OCI-LY1 (cell line): ENCODE data around the gene NELFA.

Source experiments
- H2AFZ ChIP-seq: fragments of 200-600 bp; sonication (generic), shearing (Covaris generic); 2 replicates; pipeline ENCODE4 v1.6.0; 2014; ENCODE audit warnings: antibody characterized with exemption, mild to moderate bottlenecking, low read length
- H3F3A ChIP-seq: fragments of 200-600 bp; sonication (generic), shearing (Covaris generic); 2 replicates; pipeline ENCODE4 v1.6.0; 2014; ENCODE audit warnings: mild to moderate bottlenecking, antibody characterized with exemption, low read length, moderate library complexity; ENCODE audit not compliant: insufficient read depth
- H3K27ac ChIP-seq: fragments of 200-600 bp; sonication (generic); 2 replicates; pipeline ENCODE4 v1.5.1; 2014; ENCODE audit warnings: low read length, mixed run types, mild to moderate bottlenecking, low read depth; ENCODE audit not compliant: poor library complexity, severe bottlenecking
- H3K27me3 ChIP-seq: fragments of 200-600 bp; sonication (generic); 2 replicates; pipeline ENCODE4 v1.6.0; 2014; ENCODE audit warnings: antibody characterized with exemption, mild to moderate bottlenecking, low read length, moderate library complexity; ENCODE audit not compliant: insufficient read depth
- H3K36me3 ChIP-seq: fragments of 200-600 bp; sonication (generic); 2 replicates; pipeline ENCODE4 v1.6.1; 2014; ENCODE audit warnings: mild to moderate bottlenecking, antibody characterized with exemption, low read length, moderate library complexity, mixed read lengths; ENCODE audit not compliant: insufficient read depth
- H3K4me1 ChIP-seq: fragments of 200-600 bp; sonication (generic); 2 replicates; pipeline ENCODE4 v1.5.1; 2014; ENCODE audit warnings: mild to moderate bottlenecking, low read length, moderate library complexity; ENCODE audit not compliant: insufficient read depth, severe bottlenecking
- H3K4me2 ChIP-seq: fragments of 200-600 bp; sonication (generic), shearing (Covaris generic); 2 replicates; pipeline ENCODE4 v1.6.1; 2014; ENCODE audit warnings: low read length
- H3K4me3 ChIP-seq: fragments of 200-600 bp; sonication (generic); 2 replicates; pipeline ENCODE4 v1.5.1; 2014; ENCODE audit warnings: low read length, low read depth, mild to moderate bottlenecking, mixed read lengths; ENCODE audit not compliant: poor library complexity, severe bottlenecking
- H3K79me2 ChIP-seq: fragments of 200-600 bp; shearing (Covaris generic); 2 replicates; pipeline ENCODE4 v1.6.1; 2016; ENCODE audit warnings: mixed run types, low read length, mixed read lengths; ENCODE audit not compliant: insufficient read depth
- H3K9ac ChIP-seq: fragments of 200-600 bp; sonication (generic), shearing (Covaris generic); 2 replicates; pipeline ENCODE4 v1.6.1; 2014; ENCODE audit warnings: mild to moderate bottlenecking, low read length, mixed read lengths
- H3K9me2 ChIP-seq: fragments of 200-600 bp; sonication (generic), shearing (Covaris generic); 2 replicates; pipeline ENCODE4 v1.6.1; 2014; ENCODE audit warnings: low read depth, mild to moderate bottlenecking, low read length, mixed read lengths
- H3K9me3 ChIP-seq: fragments of 200-600 bp; shearing (Covaris generic); 2 replicates; pipeline ENCODE4 v1.6.1; 2014; ENCODE audit warnings: low read length, mixed read lengths
- H4K20me1 ChIP-seq: fragments of 200-600 bp; sonication (generic), shearing (Covaris generic); 2 replicates; pipeline ENCODE4 v1.6.0; 2016; ENCODE audit warnings: mild to moderate bottlenecking, low read length; ENCODE audit not compliant: insufficient read depth
- EZH2 ChIP-seq: fragments of 200-600 bp; sonication (generic), shearing (Covaris generic); IDR thresholded peaks from 2 replicates; pipeline ENCODE4 v1.8.0; 2017; ENCODE audit warnings: borderline replicate concordance, mixed run types, mild to moderate bottlenecking, antibody characterized with exemption, low read length, moderate library complexity, mixed read lengths
- TF ChIP-seq, protein P1 (sequence below): fragments of 200-600 bp; sonication (generic), shearing (Covaris generic); IDR thresholded peaks from 2 replicates; pipeline ENCODE4 v1.5.1; 2017; ENCODE audit warnings: mild to moderate bottlenecking, antibody characterized with exemption, low read length, moderate library complexity, mixed read lengths

Gene NELFA

DNA sequence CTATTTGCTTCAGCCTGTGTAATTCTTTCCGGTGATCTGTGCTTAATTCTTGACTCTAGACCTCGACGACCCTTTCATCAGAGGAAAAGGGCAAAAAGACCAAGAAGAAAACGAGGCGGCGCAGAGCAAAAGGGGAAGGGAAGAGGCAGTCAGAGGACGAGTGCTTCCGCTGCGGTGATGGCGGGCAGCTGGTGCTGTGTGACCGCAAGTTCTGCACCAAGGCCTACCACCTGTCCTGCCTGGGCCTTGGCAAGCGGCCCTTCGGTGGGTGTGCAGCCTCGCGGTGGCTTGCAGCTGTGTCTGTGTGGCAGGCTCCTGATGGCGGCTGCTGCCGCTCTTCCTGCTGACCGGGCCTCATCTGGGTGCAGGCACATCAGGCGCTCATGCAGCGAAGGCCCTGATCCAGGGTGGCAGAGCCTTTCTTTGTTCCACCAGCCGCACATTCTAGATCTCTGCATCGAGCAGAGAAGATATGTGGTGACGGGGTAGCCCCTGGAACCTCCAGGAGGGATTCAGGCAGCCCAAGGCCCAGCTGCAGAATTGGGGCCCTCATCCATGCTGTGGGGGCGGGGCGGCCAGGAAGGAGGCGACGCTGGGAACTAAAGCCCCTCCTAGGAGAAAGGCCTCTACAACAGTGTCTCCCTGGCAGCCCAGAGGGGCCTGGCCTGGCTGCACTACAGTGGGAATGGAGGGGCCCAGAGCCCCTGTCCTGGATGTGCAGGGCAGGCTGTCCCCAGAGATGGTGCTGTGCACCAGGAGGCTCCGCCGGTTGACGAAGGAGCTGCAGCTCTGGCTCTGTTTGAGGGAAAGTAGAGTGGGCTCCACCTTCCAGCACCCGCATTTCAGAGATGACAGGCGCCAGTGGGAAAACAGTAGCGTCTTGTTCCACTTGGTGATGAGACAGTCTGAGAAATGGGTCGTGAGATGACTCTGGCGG, 32.1 kb downstream of the NELFA start:
- Histone ChIP-seq H3K27me3 (no peaks in the 10 kb centered on the region), H3K4me1 (no peaks in the 10 kb centered on the region), H3F3A (no peaks in the 10 kb centered on the region), H3K9me3 (no peaks in the 10 kb centered on the region), H3K9ac (no peak overlapping the region), H3K4me2 (no peak overlapping the region), H3K79me2 (no peaks in the 10 kb centered on the region), H3K9me2 (no peaks in the 10 kb centered on the region), H3K27ac (no peak overlapping the region), H2AFZ (no peak overlapping the region), H3K4me3 (no peak overlapping the region), H4K20me1 (no peaks in the 10 kb centered on the region), H3K36me3 (peaks cover 84% of the 10 kb centered on the region)
- TF ChIP-seq, protein P1, sequence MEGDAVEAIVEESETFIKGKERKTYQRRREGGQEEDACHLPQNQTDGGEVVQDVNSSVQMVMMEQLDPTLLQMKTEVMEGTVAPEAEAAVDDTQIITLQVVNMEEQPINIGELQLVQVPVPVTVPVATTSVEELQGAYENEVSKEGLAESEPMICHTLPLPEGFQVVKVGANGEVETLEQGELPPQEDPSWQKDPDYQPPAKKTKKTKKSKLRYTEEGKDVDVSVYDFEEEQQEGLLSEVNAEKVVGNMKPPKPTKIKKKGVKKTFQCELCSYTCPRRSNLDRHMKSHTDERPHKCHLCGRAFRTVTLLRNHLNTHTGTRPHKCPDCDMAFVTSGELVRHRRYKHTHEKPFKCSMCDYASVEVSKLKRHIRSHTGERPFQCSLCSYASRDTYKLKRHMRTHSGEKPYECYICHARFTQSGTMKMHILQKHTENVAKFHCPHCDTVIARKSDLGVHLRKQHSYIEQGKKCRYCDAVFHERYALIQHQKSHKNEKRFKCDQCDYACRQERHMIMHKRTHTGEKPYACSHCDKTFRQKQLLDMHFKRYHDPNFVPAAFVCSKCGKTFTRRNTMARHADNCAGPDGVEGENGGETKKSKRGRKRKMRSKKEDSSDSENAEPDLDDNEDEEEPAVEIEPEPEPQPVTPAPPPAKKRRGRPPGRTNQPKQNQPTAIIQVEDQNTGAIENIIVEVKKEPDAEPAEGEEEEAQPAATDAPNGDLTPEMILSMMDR: no peak
- no peak for TF ChIP-seq EZH2

DNA sequence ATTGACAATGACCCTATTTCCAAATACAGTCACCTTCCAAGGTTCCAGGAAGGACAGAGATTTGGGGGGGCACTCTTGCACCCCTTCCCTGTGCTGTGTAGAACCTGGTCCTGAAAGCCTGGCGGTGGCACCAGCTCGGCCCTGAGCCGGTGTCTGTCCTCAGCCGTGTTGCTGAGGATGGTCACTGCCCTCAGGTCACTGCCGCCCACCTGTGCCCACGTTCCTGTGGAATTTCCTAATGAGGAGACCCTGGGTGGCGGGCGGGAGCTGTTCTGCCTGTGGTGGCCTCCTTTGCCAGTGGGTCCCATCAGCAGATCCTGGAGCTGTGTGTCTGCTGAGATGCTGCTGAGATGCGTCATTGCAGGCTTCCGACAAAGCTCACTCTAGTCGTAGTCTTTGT, 32.9 kb downstream of the NELFA start:
- H3F3A ChIP-seq: no peaks in the 10 kb centered on the region

DNA sequence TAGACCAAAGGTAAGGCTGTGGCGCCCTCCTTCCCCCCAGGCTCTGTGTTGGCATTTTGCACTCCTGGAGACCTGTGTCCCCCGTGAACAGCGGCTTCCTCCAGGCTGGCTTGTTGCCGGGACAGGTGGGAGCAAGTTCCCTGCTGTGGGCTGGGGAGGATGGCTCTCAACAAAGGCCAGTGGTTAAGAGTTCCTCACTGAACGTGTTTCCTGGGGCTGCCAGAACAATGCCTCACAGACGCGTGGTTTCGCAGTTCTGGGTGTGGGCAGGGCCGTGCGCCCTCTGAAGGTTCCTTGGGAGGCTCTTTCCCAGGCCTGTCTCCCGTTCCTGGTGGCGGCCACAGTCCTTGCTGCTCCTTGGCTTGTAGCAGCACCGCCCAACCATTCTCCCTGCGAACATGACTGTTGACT, 33.4 kb downstream of the NELFA start:
- H3K27me3 ChIP-seq: no peaks in the 10 kb centered on the region
- H3K36me3 ChIP-seq: peaks cover 79% of the 10 kb centered on the region
- H3K4me1 ChIP-seq: no peaks in the 10 kb centered on the region
- no peaks in the 10 kb centered on the region for H3K9me2 ChIP-seq
- H3K4me2 ChIP-seq: no peak overlapping the region
- H2AFZ ChIP-seq: no peak overlapping the region
- H3K79me2 ChIP-seq: no peaks in the 10 kb centered on the region
- H4K20me1 ChIP-seq: no peaks in the 10 kb centered on the region
- H3K9me3 ChIP-seq: no peaks in the 10 kb centered on the region
- H3K27ac ChIP-seq: no peak overlapping the region
- no peaks in the 10 kb centered on the region for H3F3A ChIP-seq
- TF ChIP-seq EZH2: no peak
- TF ChIP-seq, protein P1: no peak
- H3K9ac ChIP-seq: no peak overlapping the region
- no peak overlapping the region for H3K4me3 ChIP-seq

More for the DNA sequence above, 32.9 kb downstream of the NELFA start:
- Histone ChIP-seq H4K20me1 (no peaks in the 10 kb centered on the region), H2AFZ (no peak overlapping the region), H3K4me1 (no peaks in the 10 kb centered on the region), H3K9me2 (no peaks in the 10 kb centered on the region), H3K27ac (no peak overlapping the region), H3K4me2 (no peak overlapping the region), H3K9me3 (no peaks in the 10 kb centered on the region), H3K79me2 (no peaks in the 10 kb centered on the region), H3K4me3 (no peak overlapping the region), H3K9ac (no peak overlapping the region), H3K36me3 (peaks cover 79% of the 10 kb centered on the region), H3K27me3 (no peaks in the 10 kb centered on the region)
- TF ChIP-seq, protein P1: no peak
- TF ChIP-seq EZH2: no peak
